KMS-11 (cell line): ENCODE results near the gene MYO7B.
"Not testable (repeated sequence)": the region's sequence is repeated elsewhere in the genome, so short reads cannot be mapped to it uniquely, and the experiment has no call there.

ENCODE experiments used
- H2AFZ ChIP-seq: fragments of 200-600 bp; sonication (generic); 2 replicates; pipeline ENCODE4 v1.6.1; 2016; ENCODE audit warnings: antibody characterized with exemption, mixed run types, low read depth
- H3K27ac ChIP-seq: fragments of 200-600 bp; sonication (generic); 2 replicates; pipeline ENCODE4 v1.6.1; 2016; ENCODE audit warnings: mild to moderate bottlenecking, mixed run types
- H3K27me3 ChIP-seq: fragments of 200-600 bp; sonication (generic); 2 replicates; pipeline ENCODE4 v1.6.1; 2017; ENCODE audit warnings: mild to moderate bottlenecking, low read depth, mixed run types, moderate library complexity; ENCODE audit not compliant: insufficient read depth
- H3K36me3 ChIP-seq: fragments of 200-600 bp; sonication (generic); 2 replicates; pipeline ENCODE4 v1.6.1; 2017; ENCODE audit warnings: mild to moderate bottlenecking, mixed run types; ENCODE audit not compliant: insufficient read depth
- H3K4me1 ChIP-seq: fragments of 200-600 bp; sonication (generic); 2 replicates; pipeline ENCODE4 v1.6.1; 2016; ENCODE audit warnings: mild to moderate bottlenecking, low read depth, mixed run types; ENCODE audit not compliant: poor library complexity, severe bottlenecking
- H3K4me2 ChIP-seq: fragments of 200-600 bp; sonication (generic); 2 replicates; pipeline ENCODE4 v1.7.0; 2016; ENCODE audit warnings: mild to moderate bottlenecking, mixed run types
- H3K4me3 ChIP-seq: fragments of 200-600 bp; sonication (generic); IDR thresholded peaks from 2 replicates; pipeline ENCODE4 v1.6.1; 2017; ENCODE audit warnings: low read depth, low read length, mixed read lengths; ENCODE audit not compliant: insufficient read depth
- H3K79me2 ChIP-seq: fragments of 200-600 bp; sonication (generic); 2 replicates; pipeline ENCODE4 v1.6.1; 2016; ENCODE audit warnings: low read depth, mixed run types; ENCODE audit not compliant: insufficient read depth
- H3K9ac ChIP-seq: fragments of 200-600 bp; sonication (generic); 2 replicates; pipeline ENCODE4 v1.6.1; 2016; ENCODE audit warnings: mild to moderate bottlenecking, mixed run types
- H4K20me1 ChIP-seq: fragments of 200-600 bp; sonication (generic); 2 replicates; pipeline ENCODE4 v1.6.1; 2016; ENCODE audit warnings: mild to moderate bottlenecking, mixed run types; ENCODE audit not compliant: insufficient read depth
- CTCF ChIP-seq: fragments of 200-600 bp; sonication (generic); conservative IDR thresholded peaks from 2 replicates; pipeline ENCODE4 v1.6.1; 2017; ENCODE audit warnings: low read depth, mild to moderate bottlenecking, antibody characterized with exemption, low read length, moderate library complexity, mixed read lengths

MYO7B gene

GRCh38 chr2:127523269-127523939, 12.1 kb upstream of the MYO7B start:
- no peaks in the 10 kb centered on the region for H4K20me1 ChIP-seq
- no peak overlapping the region for H3K9ac ChIP-seq
- H3K4me1 ChIP-seq: peaks cover 8% of the 10 kb centered on the region
- H3K27ac ChIP-seq: no peak overlapping the region
- H2AFZ ChIP-seq: no peak overlapping the region
- no peak for TF ChIP-seq CTCF
- no peaks in the 10 kb centered on the region for H3K27me3 ChIP-seq
- H3K4me3 ChIP-seq: no peak overlapping the region
- H3K4me2 ChIP-seq: no peak overlapping the region
- H3K79me2 ChIP-seq: peaks cover 40% of the 10 kb centered on the region
- no peaks in the 10 kb centered on the region for H3K36me3 ChIP-seq

GRCh38 chr2:127524198-127524834, 11.2 kb upstream of the MYO7B start:
- H3K4me2 ChIP-seq, H3K27ac ChIP-seq, H2AFZ ChIP-seq, H3K36me3 ChIP-seq, H3K9ac ChIP-seq, H3K4me3 ChIP-seq, H3K4me1 ChIP-seq, H4K20me1 ChIP-seq, H3K27me3 ChIP-seq: not testable (repeated sequence)
- H3K79me2 ChIP-seq: peaks cover 40% of the 10 kb centered on the region

GRCh38 chr2:127525691-127526131, 9.8 kb upstream of the MYO7B start:
- Histone ChIP-seq H3K4me1 (peaks cover 8% of the 10 kb centered on the region), H3K4me2 (peak overlapping the region; percentile 92), H3K4me3 (no peak overlapping the region), H3K27ac (peak overlapping the region; percentile 77), H3K9ac (peak overlapping the region; percentile 90), H3K79me2 (peaks cover 40% of the 10 kb centered on the region), H2AFZ (peak overlapping the region; percentile 96), H3K27me3 (no peaks in the 10 kb centered on the region), H3K36me3 (no peaks in the 10 kb centered on the region), H4K20me1 (no peaks in the 10 kb centered on the region)
- no peak for TF ChIP-seq CTCF

DNA sequence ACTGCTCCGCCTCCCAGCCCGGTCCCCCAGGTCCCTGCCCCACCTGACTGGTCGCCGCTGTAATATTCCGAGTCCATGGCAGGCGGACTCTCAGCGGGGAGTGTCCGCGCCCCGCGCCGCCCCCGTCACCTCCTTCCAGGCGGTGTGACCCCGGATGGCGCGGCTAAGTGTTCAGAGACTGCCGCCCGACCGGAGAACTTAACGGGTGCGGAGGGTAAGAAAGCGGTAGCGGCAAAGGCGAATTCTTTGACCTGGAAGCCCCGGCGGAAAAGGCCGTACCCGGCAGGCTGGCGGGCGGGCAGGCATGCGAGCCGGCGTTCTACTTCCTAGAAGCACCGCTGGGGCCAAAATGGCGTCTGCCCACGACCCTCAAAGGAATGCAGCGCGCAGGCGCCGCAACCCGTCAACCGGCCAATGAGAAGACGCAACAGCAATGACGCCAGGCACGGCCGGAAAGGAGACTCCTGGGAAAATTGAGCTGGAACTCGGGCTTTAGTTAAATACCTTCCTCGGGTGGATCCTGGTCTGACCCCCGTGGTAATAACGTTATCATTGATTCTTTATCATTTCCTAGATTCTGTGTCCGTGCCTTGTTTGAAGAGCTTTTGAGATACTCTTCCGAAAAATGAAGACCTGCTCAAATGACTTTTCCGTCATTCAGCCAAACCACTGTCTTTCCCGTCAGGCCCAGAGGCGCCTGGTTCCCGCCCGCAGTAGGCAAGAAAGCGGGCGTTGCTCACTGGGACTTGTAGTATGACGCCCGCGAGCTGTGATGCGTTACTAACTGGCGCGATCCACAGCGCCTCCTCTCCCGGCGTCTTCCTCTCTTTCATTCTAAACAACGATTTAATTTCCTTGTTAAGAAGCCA, 9.1 kb upstream of the MYO7B start, which contains the start of gene IWS1:
TSS of gene IWS1 (minus strand) at position 358 of the 869 bp plus-strand sequence. CDS start at position 77, 281 bp downstream.
- Histone ChIP-seq H3K36me3 (no peaks in the 10 kb centered on the region), H3K27me3 (no peaks in the 10 kb centered on the region), H4K20me1 (no peaks in the 10 kb centered on the region), H3K27ac (peak within 1 kb of the TSS; percentile 77), H3K4me1 (peaks cover 8% of the 10 kb centered on the region), H2AFZ (peak within 1 kb of the TSS; percentile 96), H3K4me3 (no peak within 1 kb of the TSS), H3K9ac (peak within 1 kb of the TSS; percentile 90), H3K79me2 (peaks cover 40% of the 10 kb centered on the region), H3K4me2 (peak within 1 kb of the TSS; percentile 92)
- TF ChIP-seq CTCF: no peak
